HL-60 (cell line): Measurements from ENCODE around the gene LPCAT1.
"Not testable (repeated sequence)": the region's sequence is repeated elsewhere in the genome, so short reads cannot be mapped to it uniquely, and the experiment has no call there.

Experiments
- DNase-seq, 2 experiments: peaks; one replicate each; pipeline ENCODE4 v3.0.0-alpha.2; 2010 to 2020; ENCODE audit warnings: low read depth in 1 of 2, low spot score in 1 of 2
- H3K27ac ChIP-seq: fragments of 250-450 bp; sonication (Bioruptor Pico); replicated peaks from 2 replicates; pipeline ENCODE4 v1.5.1; 2020; ENCODE audit warnings: mild to moderate bottlenecking, moderate library complexity
- H3K27me3 ChIP-seq: fragments of 250-450 bp; sonication (Bioruptor Pico); 2 replicates; pipeline ENCODE4 v1.5.1; 2021; ENCODE audit warnings: mild to moderate bottlenecking, moderate library complexity; ENCODE audit not compliant: insufficient read depth, poor library complexity, severe bottlenecking
- H3K4me3 ChIP-seq: replicated peaks from 2 replicates; pipeline ENCODE4 v1.5.1; 2011; ENCODE audit warnings: mild to moderate bottlenecking, control low read depth, low read length; ENCODE audit not compliant: insufficient read depth
- GABPA ChIP-seq: IDR thresholded peaks from 2 replicates; pipeline ENCODE4 v1.6.1; 2012; ENCODE audit warnings: low read depth
- POLR2AphosphoS5 ChIP-seq: IDR thresholded peaks from 2 replicates; pipeline ENCODE4 v1.6.1; 2012; ENCODE audit warnings: low read depth
- SPI1 ChIP-seq: IDR thresholded peaks from 2 replicates; pipeline ENCODE4 v1.6.1; 2012; ENCODE audit warnings: low read depth, mild to moderate bottlenecking, borderline replicate concordance
- TF ChIP-seq, protein P1 (sequence below): IDR thresholded peaks from 2 replicates; pipeline ENCODE4 v1.6.1; 2012; ENCODE audit warnings: low read depth; ENCODE audit not compliant: insufficient replicate concordance
- TF ChIP-seq, protein P2 (sequence below): IDR thresholded peaks from one replicate; pipeline ENCODE4 v1.5.1; 2011; ENCODE audit warnings: low read length, control low read depth, inconsistent platforms; ENCODE audit not compliant: insufficient read depth

LPCAT1 gene

DNA sequence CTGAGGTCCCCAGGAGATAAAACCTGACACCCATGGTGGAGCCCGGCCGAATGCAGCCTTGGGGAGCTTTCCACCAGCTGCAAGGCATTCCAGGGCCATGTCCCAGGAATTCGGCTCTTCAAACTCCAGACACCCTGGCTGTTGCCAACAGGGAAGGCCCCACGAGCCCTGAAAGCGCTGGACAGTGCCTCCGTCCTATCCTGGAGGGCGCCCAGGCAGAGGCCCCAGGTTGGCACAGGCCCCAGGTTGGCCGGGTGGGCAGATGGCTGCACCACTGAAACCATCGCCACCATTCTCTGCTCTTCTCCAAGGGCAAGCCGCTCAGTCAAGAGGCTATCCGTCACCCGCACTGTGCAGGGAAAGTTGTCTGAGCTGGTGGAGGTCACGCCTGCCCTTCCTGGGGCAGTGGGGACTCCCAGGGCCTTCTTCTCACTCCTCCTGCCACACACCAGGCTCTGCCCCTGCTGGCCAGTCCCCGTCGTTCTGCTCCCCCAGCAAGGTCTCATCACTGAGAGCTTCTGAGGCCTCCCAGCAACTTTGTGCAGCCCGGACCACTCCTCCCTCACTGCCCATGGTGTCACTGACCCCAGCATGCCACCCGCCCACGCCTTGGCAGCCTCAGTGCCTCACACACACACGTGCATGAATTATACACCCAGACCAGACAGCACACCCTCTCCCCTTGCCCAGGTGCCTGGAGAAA lies 99.7 kb downstream of the LPCAT1 start:
- no peak for DNase-seq
- Histone ChIP-seq H3K27me3 (no peaks in the 10 kb centered on the region), H3K4me3 (no peak overlapping the region), H3K27ac (no peak overlapping the region)
- TF ChIP-seq POLR2AphosphoS5, result no peak
- TF ChIP-seq, protein P1, sequence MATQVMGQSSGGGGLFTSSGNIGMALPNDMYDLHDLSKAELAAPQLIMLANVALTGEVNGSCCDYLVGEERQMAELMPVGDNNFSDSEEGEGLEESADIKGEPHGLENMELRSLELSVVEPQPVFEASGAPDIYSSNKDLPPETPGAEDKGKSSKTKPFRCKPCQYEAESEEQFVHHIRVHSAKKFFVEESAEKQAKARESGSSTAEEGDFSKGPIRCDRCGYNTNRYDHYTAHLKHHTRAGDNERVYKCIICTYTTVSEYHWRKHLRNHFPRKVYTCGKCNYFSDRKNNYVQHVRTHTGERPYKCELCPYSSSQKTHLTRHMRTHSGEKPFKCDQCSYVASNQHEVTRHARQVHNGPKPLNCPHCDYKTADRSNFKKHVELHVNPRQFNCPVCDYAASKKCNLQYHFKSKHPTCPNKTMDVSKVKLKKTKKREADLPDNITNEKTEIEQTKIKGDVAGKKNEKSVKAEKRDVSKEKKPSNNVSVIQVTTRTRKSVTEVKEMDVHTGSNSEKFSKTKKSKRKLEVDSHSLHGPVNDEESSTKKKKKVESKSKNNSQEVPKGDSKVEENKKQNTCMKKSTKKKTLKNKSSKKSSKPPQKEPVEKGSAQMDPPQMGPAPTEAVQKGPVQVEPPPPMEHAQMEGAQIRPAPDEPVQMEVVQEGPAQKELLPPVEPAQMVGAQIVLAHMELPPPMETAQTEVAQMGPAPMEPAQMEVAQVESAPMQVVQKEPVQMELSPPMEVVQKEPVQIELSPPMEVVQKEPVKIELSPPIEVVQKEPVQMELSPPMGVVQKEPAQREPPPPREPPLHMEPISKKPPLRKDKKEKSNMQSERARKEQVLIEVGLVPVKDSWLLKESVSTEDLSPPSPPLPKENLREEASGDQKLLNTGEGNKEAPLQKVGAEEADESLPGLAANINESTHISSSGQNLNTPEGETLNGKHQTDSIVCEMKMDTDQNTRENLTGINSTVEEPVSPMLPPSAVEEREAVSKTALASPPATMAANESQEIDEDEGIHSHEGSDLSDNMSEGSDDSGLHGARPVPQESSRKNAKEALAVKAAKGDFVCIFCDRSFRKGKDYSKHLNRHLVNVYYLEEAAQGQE, result no peak
- TF ChIP-seq, protein P2, sequence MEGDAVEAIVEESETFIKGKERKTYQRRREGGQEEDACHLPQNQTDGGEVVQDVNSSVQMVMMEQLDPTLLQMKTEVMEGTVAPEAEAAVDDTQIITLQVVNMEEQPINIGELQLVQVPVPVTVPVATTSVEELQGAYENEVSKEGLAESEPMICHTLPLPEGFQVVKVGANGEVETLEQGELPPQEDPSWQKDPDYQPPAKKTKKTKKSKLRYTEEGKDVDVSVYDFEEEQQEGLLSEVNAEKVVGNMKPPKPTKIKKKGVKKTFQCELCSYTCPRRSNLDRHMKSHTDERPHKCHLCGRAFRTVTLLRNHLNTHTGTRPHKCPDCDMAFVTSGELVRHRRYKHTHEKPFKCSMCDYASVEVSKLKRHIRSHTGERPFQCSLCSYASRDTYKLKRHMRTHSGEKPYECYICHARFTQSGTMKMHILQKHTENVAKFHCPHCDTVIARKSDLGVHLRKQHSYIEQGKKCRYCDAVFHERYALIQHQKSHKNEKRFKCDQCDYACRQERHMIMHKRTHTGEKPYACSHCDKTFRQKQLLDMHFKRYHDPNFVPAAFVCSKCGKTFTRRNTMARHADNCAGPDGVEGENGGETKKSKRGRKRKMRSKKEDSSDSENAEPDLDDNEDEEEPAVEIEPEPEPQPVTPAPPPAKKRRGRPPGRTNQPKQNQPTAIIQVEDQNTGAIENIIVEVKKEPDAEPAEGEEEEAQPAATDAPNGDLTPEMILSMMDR, result no peak
- TF ChIP-seq SPI1, result no peak
- TF ChIP-seq GABPA, result no peak

DNA sequence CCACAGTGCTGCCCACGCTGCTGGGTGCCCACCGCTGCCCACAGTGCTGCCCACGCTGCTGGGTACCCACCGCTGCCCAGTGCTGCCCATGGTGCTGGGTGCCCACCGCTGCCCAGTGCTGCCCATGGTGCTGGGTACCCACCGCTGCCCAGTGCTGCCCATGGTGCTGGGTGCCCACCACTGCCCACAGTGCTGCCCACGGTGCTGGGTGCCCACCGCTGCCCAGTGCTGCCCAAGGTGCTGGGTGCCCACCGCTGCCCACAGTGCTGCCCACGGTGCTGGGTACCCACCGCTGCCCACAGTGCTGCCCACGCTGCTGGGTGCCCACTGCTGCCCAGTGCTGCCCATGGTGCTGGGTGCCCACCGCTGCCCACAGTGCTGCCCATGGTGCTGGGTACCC lies 101.2 kb downstream of the LPCAT1 start:
- H3K27ac ChIP-seq, DNase-seq, H3K27me3 ChIP-seq, H3K4me3 ChIP-seq: not testable (repeated sequence)

DNA sequence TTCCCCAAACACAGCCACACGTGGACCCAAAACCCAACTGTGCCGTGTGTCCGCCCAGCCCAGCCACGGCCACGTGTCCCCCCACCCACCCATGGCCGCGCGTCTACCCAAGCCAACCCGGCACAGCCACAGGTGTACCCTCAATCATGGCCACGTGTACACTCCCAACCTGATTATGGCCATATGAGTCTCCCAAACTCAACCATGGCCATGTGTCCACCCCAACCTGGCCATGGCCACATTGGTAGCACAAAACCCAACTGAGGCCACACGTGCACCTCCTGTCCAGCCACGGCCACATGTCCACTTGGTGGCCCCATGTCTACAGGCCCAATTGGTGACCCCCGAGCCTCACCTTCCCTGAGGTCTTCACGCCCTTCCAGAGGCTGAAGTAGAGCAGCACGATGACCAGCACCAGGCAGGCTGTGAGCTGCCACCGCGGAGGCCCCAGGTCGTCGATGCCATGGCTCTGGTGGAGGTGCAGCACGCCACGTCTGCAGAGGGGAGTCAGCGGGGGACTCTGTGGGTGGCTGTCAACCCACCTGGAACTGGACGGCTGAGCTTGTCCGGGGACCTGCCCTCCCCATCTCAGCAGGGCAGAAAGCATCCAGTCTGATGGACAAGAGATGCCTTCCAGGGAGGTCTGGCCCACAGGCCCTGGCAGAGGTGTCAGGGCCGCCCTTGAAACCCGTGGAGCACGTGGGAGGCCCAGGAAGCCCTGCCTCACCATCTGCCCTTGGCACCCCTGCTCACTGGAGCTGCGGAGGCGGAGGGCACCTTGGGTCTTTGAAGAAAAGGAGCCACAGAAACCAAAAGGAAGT lies 102.0 kb downstream of the LPCAT1 start:
- no peaks in the 10 kb centered on the region for H3K27me3 ChIP-seq
- no peak for DNase-seq
- no peak overlapping the region for H3K27ac ChIP-seq
- H3K4me3 ChIP-seq, result no peak overlapping the region
- TF ChIP-seq, protein P2, result no peak
- no peak for TF ChIP-seq POLR2AphosphoS5
- TF ChIP-seq GABPA, result no peak
- no peak for TF ChIP-seq SPI1
- TF ChIP-seq, protein P1, result no peak
